Measurements from ENCODE around the gene NMT1. TPM values are rescaled to one million over a fixed set of nuclear protein-coding genes. Genes with fewer than 3 reads are reported as not detected.

The NMT1 gene
- total RNA-seq, 1 donor from 2014 or later: 81.9 TPM

DNA sequence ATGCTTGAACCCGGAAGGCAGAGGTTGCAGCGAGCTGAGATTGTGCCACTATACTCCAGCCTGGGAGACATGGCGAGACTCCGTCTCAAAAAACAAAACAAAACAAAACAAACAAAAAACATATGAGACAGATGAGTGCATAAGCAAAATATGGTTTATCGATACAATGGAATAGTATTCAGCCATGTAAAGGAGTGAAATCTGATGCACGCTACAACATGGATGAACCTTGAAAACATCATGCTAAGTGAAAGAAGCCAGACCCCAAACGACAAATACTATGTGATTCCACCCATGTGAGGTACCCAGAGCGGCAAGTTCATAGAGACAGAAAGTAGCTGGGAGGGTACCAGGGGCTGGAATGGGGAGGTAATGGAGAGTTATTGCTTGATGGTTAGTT is 64.4 kb downstream of the NMT1 start:
- DNase-seq (ENCODE audit: low read depth): no peak
- H3K4me3 ChIP-seq (ENCODE audit: low read depth, low read length): no peak overlapping the region

DNA sequence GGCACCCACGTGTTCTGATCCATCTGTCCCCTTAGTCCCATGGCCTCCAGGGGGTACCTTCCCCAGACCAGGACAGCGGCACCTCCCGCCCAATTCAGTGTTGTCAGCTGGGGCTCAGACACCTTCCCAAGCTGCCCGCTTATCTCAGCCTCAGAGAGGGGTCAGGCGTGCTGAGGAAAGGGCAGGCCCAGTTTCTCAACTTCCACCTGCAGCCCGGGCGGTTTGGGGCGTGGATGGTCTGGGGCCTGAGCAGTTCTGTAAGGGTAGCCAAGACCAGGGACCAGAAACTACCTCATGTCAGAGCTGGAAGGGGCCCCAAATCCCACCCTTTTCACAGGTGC is 66.1 kb downstream of the NMT1 start:
- TF ChIP-seq CTCF (conservative IDR thresholded peaks at IDR 0.05; ENCODE audit: low read depth, low read length): no peak
- no peak overlapping the region for H3K4me3 ChIP-seq (ENCODE audit: low read depth, low read length)
- DNase-seq (ENCODE audit: low read depth): no peak

More for the DNA sequence above, 64.4 kb downstream of the NMT1 start:
- no peak for TF ChIP-seq CTCF (conservative IDR thresholded peaks at IDR 0.05; ENCODE audit: low read depth, low read length)

- H3K4me3 ChIP-seq (ENCODE audit: low read depth, low read length): no peak overlapping the region
- no peak for TF ChIP-seq CTCF (conservative IDR thresholded peaks at IDR 0.05; ENCODE audit: low read depth, low read length)
- DNase-seq (ENCODE audit: low read depth): no peak
Observed at GRCh38 chr17:45127548-45128300, 66.6 kb downstream of the NMT1 start.

DNA sequence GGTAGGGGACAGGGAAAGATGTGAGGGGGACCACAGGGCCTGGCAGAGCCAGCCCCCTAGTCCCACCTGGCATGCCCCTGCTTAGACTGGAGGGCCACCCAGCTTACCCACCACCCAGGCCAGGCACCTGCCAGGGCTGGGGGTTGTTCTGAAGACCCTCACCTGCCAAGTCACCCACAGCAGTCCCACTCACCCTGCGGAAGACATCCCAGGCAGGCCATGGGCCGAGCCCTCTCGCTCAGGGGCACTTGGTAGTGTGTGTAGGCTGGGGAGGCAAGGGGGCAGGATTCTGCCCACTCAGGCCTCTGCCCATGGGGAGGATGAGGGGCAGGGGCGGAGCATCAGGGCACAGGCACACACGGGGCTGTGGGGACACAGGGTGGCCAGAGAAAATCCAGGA is 67.2 kb downstream of the NMT1 start:
- H3K4me3 ChIP-seq (ENCODE audit: low read depth, low read length): no peak overlapping the region
- DNase-seq (ENCODE audit: low read depth): no peak
- no peak for TF ChIP-seq CTCF (conservative IDR thresholded peaks at IDR 0.05; ENCODE audit: low read depth, low read length)

GRCh38 chr17:45128989-45129388 is 67.9 kb downstream of the NMT1 start:
- DNase-seq (ENCODE audit: low read depth): no peak
- H3K4me3 ChIP-seq (ENCODE audit: low read depth, low read length): no peak overlapping the region
- no peak for TF ChIP-seq CTCF (conservative IDR thresholded peaks at IDR 0.05; ENCODE audit: low read depth, low read length)

- no peak for TF ChIP-seq CTCF (conservative IDR thresholded peaks at IDR 0.05; ENCODE audit: low read depth, low read length)
- no peak for DNase-seq (ENCODE audit: low read depth)
- no peak overlapping the region for H3K4me3 ChIP-seq (ENCODE audit: low read depth, low read length)
Observed at GRCh38 chr17:45129426-45129939, 68.4 kb downstream of the NMT1 start.

Data from epithelial cell of proximal tubule (primary cell).